ENCODE measurements around the gene ADAM19. TPM values are rescaled to one million over a fixed set of nuclear protein-coding genes. Genes with fewer than 3 reads are reported as not detected.
A peak's percentile ranks its signal among the peaks of the same experiment; 100 is the strongest.

ADAM19 gene
- total RNA-seq, 3 donors from 2014 or later = 1.9 to 3.6 (median 3.5) TPM

DNA sequence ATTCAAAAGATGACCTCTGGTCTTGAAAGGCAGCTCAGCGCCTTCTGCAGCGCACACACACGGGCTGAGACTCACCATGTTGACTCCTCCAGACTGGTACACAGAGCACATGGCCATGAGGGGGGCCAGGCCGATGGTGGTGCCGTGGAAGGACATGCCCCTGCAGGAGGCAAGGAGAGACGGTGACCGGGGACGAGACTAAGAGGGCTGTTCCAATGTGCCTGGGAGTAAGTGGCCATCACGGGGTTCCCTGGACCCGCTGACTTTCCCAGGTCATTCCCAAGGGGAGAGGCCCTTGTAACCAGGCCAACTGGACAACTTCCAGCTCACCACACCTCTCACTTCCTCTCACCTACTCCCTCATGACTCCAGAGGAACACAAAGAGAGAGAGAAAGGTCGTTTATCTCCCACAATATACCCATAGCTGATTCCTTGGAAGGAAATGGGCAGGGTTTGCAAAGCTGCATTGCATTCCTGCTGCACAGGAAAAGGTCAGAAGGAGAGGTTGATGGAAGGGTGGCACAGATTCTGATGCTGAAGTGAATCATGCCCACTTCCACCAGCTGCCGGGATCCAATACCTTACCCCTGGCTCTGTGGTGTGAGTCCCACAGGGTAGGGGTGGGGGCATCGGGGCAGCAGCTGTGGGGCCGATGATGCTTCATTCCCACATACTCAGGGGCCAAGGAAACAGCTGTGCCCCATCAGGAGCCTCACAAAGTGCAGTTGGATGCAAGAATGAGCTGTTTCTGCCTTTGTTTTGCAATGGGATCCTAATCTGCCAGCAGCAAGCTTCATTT lies 68.4 kb downstream of the ADAM19 start:
- H3K27ac ChIP-seq = peak overlapping the region in 1 of 2 donors; percentile 23
- no peaks in the 10 kb centered on the region for H3K4me1 ChIP-seq
- no peaks in the 10 kb centered on the region for H3K27me3 ChIP-seq
- intact Hi-C loops (cut with DNase I; ENCODE audit: low total_unique reads) = no loop called here
- H3K36me3 ChIP-seq = no peaks in the 10 kb centered on the region
- DNase-seq (ENCODE audit: low spot score in 2 of 2) = no peak
- TF ChIP-seq POLR2AphosphoS5 (IDR thresholded peaks at IDR 0.05) (no peak), POLR2A (IDR thresholded peaks at IDR 0.05) (no peak)
- TF ChIP-seq, protein P1, sequence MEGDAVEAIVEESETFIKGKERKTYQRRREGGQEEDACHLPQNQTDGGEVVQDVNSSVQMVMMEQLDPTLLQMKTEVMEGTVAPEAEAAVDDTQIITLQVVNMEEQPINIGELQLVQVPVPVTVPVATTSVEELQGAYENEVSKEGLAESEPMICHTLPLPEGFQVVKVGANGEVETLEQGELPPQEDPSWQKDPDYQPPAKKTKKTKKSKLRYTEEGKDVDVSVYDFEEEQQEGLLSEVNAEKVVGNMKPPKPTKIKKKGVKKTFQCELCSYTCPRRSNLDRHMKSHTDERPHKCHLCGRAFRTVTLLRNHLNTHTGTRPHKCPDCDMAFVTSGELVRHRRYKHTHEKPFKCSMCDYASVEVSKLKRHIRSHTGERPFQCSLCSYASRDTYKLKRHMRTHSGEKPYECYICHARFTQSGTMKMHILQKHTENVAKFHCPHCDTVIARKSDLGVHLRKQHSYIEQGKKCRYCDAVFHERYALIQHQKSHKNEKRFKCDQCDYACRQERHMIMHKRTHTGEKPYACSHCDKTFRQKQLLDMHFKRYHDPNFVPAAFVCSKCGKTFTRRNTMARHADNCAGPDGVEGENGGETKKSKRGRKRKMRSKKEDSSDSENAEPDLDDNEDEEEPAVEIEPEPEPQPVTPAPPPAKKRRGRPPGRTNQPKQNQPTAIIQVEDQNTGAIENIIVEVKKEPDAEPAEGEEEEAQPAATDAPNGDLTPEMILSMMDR (IDR thresholded peaks at IDR 0.05) = no peak
- H3K4me3 ChIP-seq = no peak overlapping the region
- no peaks in the 10 kb centered on the region for H3K9me3 ChIP-seq

GRCh38 chr5:157506066-157506590 lies 69.4 kb downstream of the ADAM19 start:
- no peak for DNase-seq (ENCODE audit: low spot score in 2 of 2)
- Histone ChIP-seq H3K27me3 (no peaks in the 10 kb centered on the region), H3K36me3 (no peaks in the 10 kb centered on the region), H3K4me1 (no peaks in the 10 kb centered on the region), H3K27ac (no peak overlapping the region), H3K4me3 (no peak overlapping the region), H3K9me3 (no peaks in the 10 kb centered on the region)
- no peak for TF ChIP-seq POLR2AphosphoS5 (IDR thresholded peaks at IDR 0.05)
- TF ChIP-seq POLR2A (IDR thresholded peaks at IDR 0.05) = no peak
- TF ChIP-seq, protein P1 (IDR thresholded peaks at IDR 0.05) = no peak
- intact Hi-C loops (cut with DNase I; ENCODE audit: low total_unique reads) = no loop called here

DNA sequence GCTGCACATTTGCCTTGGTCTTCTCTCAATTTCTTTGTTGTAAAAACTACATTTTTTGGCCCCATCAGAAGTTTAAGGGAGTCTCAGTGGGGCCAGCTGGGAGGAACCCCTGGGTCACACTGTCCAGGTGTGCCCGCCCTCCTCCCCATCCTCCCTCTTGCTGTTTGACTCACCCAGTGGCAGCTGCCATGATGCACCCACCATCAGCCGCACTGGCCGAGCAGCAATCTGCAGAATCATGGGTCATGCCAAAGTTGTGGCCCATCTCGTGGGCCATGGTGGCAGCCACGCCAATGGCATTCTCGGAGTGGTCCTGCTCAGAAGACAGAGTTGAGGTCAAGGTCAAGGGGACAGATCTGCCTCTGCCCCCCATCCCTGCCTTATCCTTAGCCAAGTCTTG lies 70.1 kb downstream of the ADAM19 start:
- no peaks in the 10 kb centered on the region for H3K4me1 ChIP-seq
- no peak overlapping the region for H3K27ac ChIP-seq
- H3K36me3 ChIP-seq = no peaks in the 10 kb centered on the region
- no peak overlapping the region for H3K4me3 ChIP-seq
- intact Hi-C loops (cut with DNase I; ENCODE audit: low total_unique reads) = no loop called here
- H3K27me3 ChIP-seq = no peaks in the 10 kb centered on the region
- TF ChIP-seq POLR2A (IDR thresholded peaks at IDR 0.05) (no peak), POLR2AphosphoS5 (IDR thresholded peaks at IDR 0.05) (no peak)
- TF ChIP-seq, protein P1 (IDR thresholded peaks at IDR 0.05) = no peak
- no peaks in the 10 kb centered on the region for H3K9me3 ChIP-seq
- no peak for DNase-seq (ENCODE audit: low spot score in 2 of 2)

- Histone ChIP-seq H3K4me1 (no peaks in the 10 kb centered on the region), H3K36me3 (no peaks in the 10 kb centered on the region), H3K27me3 (no peaks in the 10 kb centered on the region), H3K27ac (no peak overlapping the region), H3K9me3 (no peaks in the 10 kb centered on the region), H3K4me3 (no peak overlapping the region)
- no peak for TF ChIP-seq POLR2AphosphoS5 (IDR thresholded peaks at IDR 0.05)
- TF ChIP-seq, protein P1 (IDR thresholded peaks at IDR 0.05) = no peak
- no peak for TF ChIP-seq POLR2A (IDR thresholded peaks at IDR 0.05)
- no peak for DNase-seq (ENCODE audit: low spot score in 2 of 2)
- intact Hi-C loops (cut with DNase I; ENCODE audit: low total_unique reads) = no loop called here
These were observed 71.5 kb downstream of the ADAM19 start for GRCh38 chr5:157504053-157504452.

DNA sequence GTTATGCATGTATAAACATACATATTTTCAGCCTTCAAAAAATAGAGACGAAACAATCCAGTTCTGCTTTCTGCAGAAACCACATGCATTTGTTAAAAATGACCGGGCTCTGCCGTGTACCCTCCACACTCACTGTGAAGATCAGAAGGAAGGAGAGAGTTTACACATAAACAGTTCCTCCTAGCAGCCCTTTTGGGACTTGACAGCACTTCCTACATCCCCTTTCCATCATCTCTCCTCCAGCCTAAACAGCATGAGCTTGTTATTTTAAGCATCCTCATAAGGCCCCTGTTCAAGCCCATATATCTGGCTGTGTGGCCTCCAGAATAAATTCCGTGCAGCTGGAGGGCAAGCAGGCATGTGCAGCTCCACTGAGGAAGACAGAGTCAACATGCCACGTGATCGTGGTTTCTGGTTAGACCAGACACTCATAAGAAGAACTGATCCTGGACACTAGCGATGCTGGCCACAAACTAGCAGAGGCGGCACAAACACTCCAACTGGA lies 73.4 kb downstream of the ADAM19 start:
- no peaks in the 10 kb centered on the region for H3K27me3 ChIP-seq
- TF ChIP-seq, protein P1 (IDR thresholded peaks at IDR 0.05) = no peak
- TF ChIP-seq POLR2A (IDR thresholded peaks at IDR 0.05) (no peak), POLR2AphosphoS5 (IDR thresholded peaks at IDR 0.05) (no peak)
- no peak overlapping the region for H3K27ac ChIP-seq
- no peak for DNase-seq (ENCODE audit: low spot score in 2 of 2)
- no peak overlapping the region for H3K4me3 ChIP-seq
- no peaks in the 10 kb centered on the region for H3K4me1 ChIP-seq
- intact Hi-C loops (cut with DNase I; ENCODE audit: low total_unique reads) = no loop called here
- H3K9me3 ChIP-seq = no peaks in the 10 kb centered on the region
- H3K36me3 ChIP-seq = no peaks in the 10 kb centered on the region

Measured in breast epithelium (tissue), 4 donors.